Thymus (tissue), 11 donors: ENCODE measurements around the gene DCANP1. TPM values are rescaled to one million over a fixed set of nuclear protein-coding genes. Genes with fewer than 3 reads are reported as not detected.

ENCODE experiments used
- DNase-seq, 9 donors: peaks; one replicate each; pipeline ENCODE4 v3.0.0-alpha.2; 2013; ENCODE audit warnings: low spot score in 9 of 9, low read depth in 6 of 9, missing footprints in 1 of 9
- H3K27ac ChIP-seq, 2 donors: one replicate each; pipeline ENCODE4 v1.5.1; 2013; ENCODE audit warnings: control low read depth in 1 of 2, low read depth in 1 of 2, low read length in 1 of 2, mild to moderate bottlenecking in 1 of 2, moderate library complexity in 1 of 2
- H3K27me3 ChIP-seq, 2 donors: one replicate each; pipeline ENCODE4 v1.5.1; 2013; ENCODE audit warnings: low read length in 1 of 2; ENCODE audit not compliant: control insufficient read depth in 2 of 2, insufficient read depth in 1 of 2
- H3K36me3 ChIP-seq, 2 donors: one replicate each; pipeline ENCODE4 v1.5.1; 2013; ENCODE audit warnings: low read length in 1 of 2, mild to moderate bottlenecking in 1 of 2, moderate library complexity in 1 of 2; ENCODE audit not compliant: control insufficient read depth in 2 of 2, insufficient read depth in 2 of 2
- H3K4me1 ChIP-seq, 2 donors: one replicate each; pipeline ENCODE4 v1.5.1; 2013; ENCODE audit warnings: low read length in 2 of 2; ENCODE audit not compliant: control insufficient read depth in 2 of 2, insufficient read depth in 2 of 2
- H3K4me3 ChIP-seq, 2 donors: one replicate each; pipeline ENCODE4 v1.5.1; 2013; ENCODE audit warnings: low read length in 2 of 2, control low read depth in 1 of 2, mild to moderate bottlenecking in 1 of 2
- H3K9me3 ChIP-seq, 2 donors: one replicate each; pipeline ENCODE4 v1.5.1; 2013; ENCODE audit warnings: low read length in 1 of 2, mild to moderate bottlenecking in 1 of 2; ENCODE audit not compliant: control insufficient read depth in 2 of 2, insufficient read depth in 1 of 2
- WGBS: extraction: QIAGEN DNeasy Blood & Tissue Kit; methylation state at CpG from one replicate; pipeline ENCODE4 v1.1.7; 2013; 5-methylcytosine and 5-hydroxymethylcytosine counted together
- polyA plus RNA-seq: library from polyadenylated mRNA; stranded (reverse); fragments of 200-250 nt; gene quantifications from one replicate; pipeline ENCODE4 v1.2.3, GENCODE V29; 2013
- total RNA-seq: library from RNA; stranded (reverse); fragments of 120-200 nt; gene quantifications from one replicate; pipeline ENCODE4 v1.2.4, GENCODE V29; 2013
- donor health status: healthy.

DCANP1 gene
- total and polyA plus RNA-seq, 2 donors: 0.25 to 1.4 TPM

- Histone ChIP-seq H3K4me3 (peak within 1 kb of the TSS; percentile 63 to 87), H3K36me3 (peaks cover under 1 to 4% of the 10 kb centered on the region in 2 donors), H3K9me3 (no peaks in the 10 kb centered on the region), H3K27me3 (no peaks in the 10 kb centered on the region), H3K4me1 (peaks cover 21 to 38% of the 10 kb centered on the region in 2 donors), H3K27ac (peak within 1 kb of the TSS; percentile 74 to 83)
- under 1% methylated on average over 109 of the region's 109 CpGs for WGBS
- peak in 8 of 9 donors; percentile 56 to 90 (median 77) for DNase-seq
Measured at GRCh38 chr5:135398855-135399793, 48.0 kb downstream of the DCANP1 start, which contains the start of gene MACROH2A1. Gene MACROH2A1 (minus strand): TSS chr5:135399231. CDS start chr5:135389093, 10,138 bp downstream.

GRCh38 chr5:135398160-135398854 lies 48.8 kb downstream of the DCANP1 start:
- H3K9me3 ChIP-seq: no peaks in the 10 kb centered on the region
- peak in 7 of 9 donors; percentile 20 to 65 (median 28) for DNase-seq
- peak overlapping the region; percentile 63 to 87 for H3K4me3 ChIP-seq
- H3K36me3 ChIP-seq: peaks cover 3 to 6% of the 10 kb centered on the region in 2 donors
- H3K4me1 ChIP-seq: peaks cover 21 to 45% of the 10 kb centered on the region in 2 donors
- H3K27me3 ChIP-seq: no peaks in the 10 kb centered on the region
- H3K27ac ChIP-seq: peak overlapping the region; percentile 71 to 83
- under 1% methylated on average over 43 of the region's 43 CpGs for WGBS

DNA sequence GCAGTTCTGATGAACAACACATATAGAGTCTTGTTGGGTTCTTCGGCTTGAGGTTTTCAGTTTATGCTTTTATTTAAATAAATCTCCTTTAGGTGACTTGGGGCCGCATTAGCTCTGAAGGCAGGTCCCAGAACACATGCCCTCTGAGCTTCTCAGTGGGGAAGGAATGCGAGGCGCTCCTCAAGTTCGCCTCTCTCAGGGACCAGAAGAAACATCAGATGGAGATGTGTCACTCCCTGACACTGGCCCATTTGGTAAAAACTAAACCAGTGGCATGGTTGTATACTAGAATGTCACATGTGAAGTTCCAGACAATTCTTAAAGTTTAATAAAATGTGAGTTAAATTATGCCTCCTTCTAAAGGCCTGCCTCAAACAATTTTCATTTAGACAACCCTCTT lies 50.1 kb downstream of the DCANP1 start:
- H3K4me1 ChIP-seq: peaks cover 21 to 48% of the 10 kb centered on the region in 2 donors
- H3K9me3 ChIP-seq: no peaks in the 10 kb centered on the region
- DNase-seq: no peak
- peak overlapping the region in 1 of 2 donors; percentile 19 for H3K27ac ChIP-seq
- H3K4me3 ChIP-seq: no peak overlapping the region
- no peaks in the 10 kb centered on the region for H3K27me3 ChIP-seq
- 58% methylated on average over 5 of the region's 5 CpGs for WGBS
- peaks cover 7 to 18% of the 10 kb centered on the region in 2 donors for H3K36me3 ChIP-seq

- no peak overlapping the region for H3K4me3 ChIP-seq
- WGBS: 52% methylated on average over 4 of the region's 4 CpGs
- no peaks in the 10 kb centered on the region for H3K9me3 ChIP-seq
- H3K27ac ChIP-seq: peak overlapping the region in 1 of 2 donors; percentile 19
- no peaks in the 10 kb centered on the region for H3K27me3 ChIP-seq
- no peak for DNase-seq
- H3K4me1 ChIP-seq: peaks cover 21 to 52% of the 10 kb centered on the region in 2 donors
- peaks cover 10 to 19% of the 10 kb centered on the region in 2 donors for H3K36me3 ChIP-seq
Measured at GRCh38 chr5:135396459-135397055, 50.6 kb downstream of the DCANP1 start.

- Histone ChIP-seq H3K9me3 (no peaks in the 10 kb centered on the region), H3K36me3 (peaks cover 14 to 26% of the 10 kb centered on the region in 2 donors), H3K4me1 (peaks cover 21 to 58% of the 10 kb centered on the region in 2 donors), H3K27me3 (no peaks in the 10 kb centered on the region), H3K27ac (no peak overlapping the region), H3K4me3 (no peak overlapping the region)
- no peak for DNase-seq
- WGBS: 19% methylated on average over 4 of the region's 4 CpGs
Measured at GRCh38 chr5:135395866-135396265, 51.3 kb downstream of the DCANP1 start.

DNA sequence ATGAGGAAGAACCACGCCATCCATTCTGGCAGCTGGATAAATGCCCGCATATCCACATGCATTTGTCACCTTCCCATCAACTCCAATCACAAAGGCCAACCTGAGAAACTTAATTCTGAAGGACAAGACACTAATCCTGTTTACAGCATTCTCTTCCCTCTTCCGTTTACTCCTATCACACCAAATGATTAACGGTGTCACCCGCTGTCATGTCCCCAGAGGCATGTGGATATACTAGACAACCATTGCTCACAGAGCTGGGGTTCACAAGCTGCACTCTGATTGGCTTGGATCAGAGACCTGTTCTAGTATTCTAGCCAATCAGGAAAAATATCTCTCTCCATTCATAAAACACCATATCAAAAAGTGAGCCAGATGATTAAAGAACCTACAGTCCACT lies 51.7 kb downstream of the DCANP1 start:
- no peaks in the 10 kb centered on the region for H3K27me3 ChIP-seq
- H3K4me3 ChIP-seq: no peak overlapping the region
- 73% methylated on average over 5 of the region's 5 CpGs for WGBS
- peaks cover 21 to 57% of the 10 kb centered on the region in 2 donors for H3K4me1 ChIP-seq
- H3K36me3 ChIP-seq: peaks cover 14 to 26% of the 10 kb centered on the region in 2 donors
- no peak overlapping the region for H3K27ac ChIP-seq
- no peak for DNase-seq
- no peaks in the 10 kb centered on the region for H3K9me3 ChIP-seq

Other genes with a start within 250 kb of the DCANP1 start
- gene MACROH2A1, start 48.1 kb downstream of the DCANP1 start, total RNA-seq: 244 TPM
- 206 TPM for gene MACROH2A1, start 48.1 kb downstream of the DCANP1 start, polyA plus RNA-seq
- gene TIFAB, start 5.0 kb upstream of the DCANP1 start, total RNA-seq: 2.5 TPM
- 0.30 TPM for gene TIFAB, start 5.0 kb upstream of the DCANP1 start, polyA plus RNA-seq
- gene NEUROG1, start 88.6 kb upstream of the DCANP1 start, total RNA-seq: 0.14 TPM
- 0.32 TPM for gene NEUROG1, start 88.6 kb upstream of the DCANP1 start, polyA plus RNA-seq
- 12.6 TPM for gene CXCL14, start 131.6 kb upstream of the DCANP1 start, total RNA-seq
- gene CXCL14, start 131.6 kb upstream of the DCANP1 start, polyA plus RNA-seq: 17.0 TPM